Upper lobe of right lung (tissue), 1 donor: ENCODE results near the gene SPATS2. TPM values are rescaled to one million over a fixed set of nuclear protein-coding genes. Genes with fewer than 3 reads are reported as not detected.
A peak's percentile ranks its signal among the peaks of the same experiment; 100 is the strongest.

Experiments
- ATAC-seq: fragments of 200-7000 bp; cut with Tn5 transposase; one replicate; pipeline ENCODE4 v1.9.1; 2020; ENCODE audit warnings: mild to moderate bottlenecking, moderate library complexity
- DNase-seq: peaks from one replicate; pipeline ENCODE4 v3.0.0-alpha.2; 2020
- H3K27ac ChIP-seq: fragments of 200-600 bp; one replicate; pipeline ENCODE4 v1.8.0; 2022
- H3K27me3 ChIP-seq: fragments of 200-600 bp; one replicate; pipeline ENCODE4 v1.8.0; 2022; ENCODE audit warnings: mild to moderate bottlenecking
- H3K36me3 ChIP-seq: fragments of 200-600 bp; one replicate; pipeline ENCODE4 v1.8.0; 2022
- H3K4me1 ChIP-seq: fragments of 200-600 bp; one replicate; pipeline ENCODE4 v1.8.0; 2022
- H3K4me3 ChIP-seq: fragments of 200-600 bp; one replicate; pipeline ENCODE4 v1.8.0; 2022; ENCODE audit warnings: mild to moderate bottlenecking
- H3K9me3 ChIP-seq: fragments of 200-600 bp; one replicate; pipeline ENCODE4 v1.8.0; 2022
- intact Hi-C: fragments of 100-400 bp; cut with DNase I; formaldehyde crosslinking; loops from one replicate; pipeline ENCODE4 v1.11.0; 2022
- total RNA-seq: library from RNA; stranded (reverse); fragmentation: NEBNext Ultra II Directional; extraction: Animal tissue kit (Norgen Biotek cat#: 25700); gene quantifications from one replicate; pipeline ENCODE4 v1.2.1, GENCODE V29; 2021
- TF ChIP-seq, protein P1 (sequence below): fragments of 200-600 bp; IDR thresholded peaks from one replicate; pipeline ENCODE4 v1.8.0; 2022; ENCODE audit warnings: antibody characterized with exemption
- donor health status: DM: no; HTN: yes; CAD: no; lungs with severe emphysema.

SPATS2 gene
- total RNA-seq, 1 donor from 2014 or later = 12.6 TPM

GRCh38 chr12:49334681-49335080 is 32.6 kb upstream of the SPATS2 start:
- peak; percentile 61 for DNase-seq
- Histone ChIP-seq H3K27ac (no peak overlapping the region), H3K36me3 (no peaks in the 10 kb centered on the region), H3K4me3 (no peak overlapping the region), H3K9me3 (no peaks in the 10 kb centered on the region), H3K27me3 (peaks cover 62% of the 10 kb centered on the region), H3K4me1 (peaks cover 17% of the 10 kb centered on the region)
- intact Hi-C loops = no loop called here
- TF ChIP-seq, protein P1, sequence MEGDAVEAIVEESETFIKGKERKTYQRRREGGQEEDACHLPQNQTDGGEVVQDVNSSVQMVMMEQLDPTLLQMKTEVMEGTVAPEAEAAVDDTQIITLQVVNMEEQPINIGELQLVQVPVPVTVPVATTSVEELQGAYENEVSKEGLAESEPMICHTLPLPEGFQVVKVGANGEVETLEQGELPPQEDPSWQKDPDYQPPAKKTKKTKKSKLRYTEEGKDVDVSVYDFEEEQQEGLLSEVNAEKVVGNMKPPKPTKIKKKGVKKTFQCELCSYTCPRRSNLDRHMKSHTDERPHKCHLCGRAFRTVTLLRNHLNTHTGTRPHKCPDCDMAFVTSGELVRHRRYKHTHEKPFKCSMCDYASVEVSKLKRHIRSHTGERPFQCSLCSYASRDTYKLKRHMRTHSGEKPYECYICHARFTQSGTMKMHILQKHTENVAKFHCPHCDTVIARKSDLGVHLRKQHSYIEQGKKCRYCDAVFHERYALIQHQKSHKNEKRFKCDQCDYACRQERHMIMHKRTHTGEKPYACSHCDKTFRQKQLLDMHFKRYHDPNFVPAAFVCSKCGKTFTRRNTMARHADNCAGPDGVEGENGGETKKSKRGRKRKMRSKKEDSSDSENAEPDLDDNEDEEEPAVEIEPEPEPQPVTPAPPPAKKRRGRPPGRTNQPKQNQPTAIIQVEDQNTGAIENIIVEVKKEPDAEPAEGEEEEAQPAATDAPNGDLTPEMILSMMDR = no peak
- no peak for ATAC-seq

GRCh38 chr12:49335118-49335954 is 31.9 kb upstream of the SPATS2 start:
- peaks cover 17% of the 10 kb centered on the region for H3K4me1 ChIP-seq
- H3K9me3 ChIP-seq = no peaks in the 10 kb centered on the region
- no peak for ATAC-seq
- no peak overlapping the region for H3K4me3 ChIP-seq
- TF ChIP-seq, protein P1 = no peak
- H3K36me3 ChIP-seq = no peaks in the 10 kb centered on the region
- H3K27ac ChIP-seq = no peak overlapping the region
- H3K27me3 ChIP-seq = peaks cover 68% of the 10 kb centered on the region
- peak; percentile 37 for DNase-seq
- intact Hi-C loops = no loop called here

- TF ChIP-seq, protein P1 = no peak
- Histone ChIP-seq H3K4me1 (peaks cover 17% of the 10 kb centered on the region), H3K36me3 (no peaks in the 10 kb centered on the region), H3K4me3 (no peak overlapping the region), H3K9me3 (no peaks in the 10 kb centered on the region), H3K27ac (no peak overlapping the region), H3K27me3 (peaks cover 68% of the 10 kb centered on the region)
- ATAC-seq (no peak), DNase-seq (no peak)
- intact Hi-C loops = no loop called here
Observed at GRCh38 chr12:49335955-49336644, 31.2 kb upstream of the SPATS2 start.

- DNase-seq (peak; percentile 91), ATAC-seq (peak; percentile 94)
- intact Hi-C loops = no loop called here
- Histone ChIP-seq H3K36me3 (no peaks in the 10 kb centered on the region), H3K4me1 (peaks cover 17% of the 10 kb centered on the region), H3K27me3 (peaks cover 68% of the 10 kb centered on the region), H3K4me3 (peak within 1 kb of the TSS; percentile 28), H3K9me3 (no peaks in the 10 kb centered on the region), H3K27ac (no peak within 1 kb of the TSS)
- TF ChIP-seq, protein P1 = peak; percentile 97
Observed at GRCh38 chr12:49336645-49337584, 30.3 kb upstream of the SPATS2 start, which contains the start of gene C1QL4. TSS of gene C1QL4 (minus strand) at chr12:49337188. CDS start at chr12:49336477, 711 bp downstream.

DNA sequence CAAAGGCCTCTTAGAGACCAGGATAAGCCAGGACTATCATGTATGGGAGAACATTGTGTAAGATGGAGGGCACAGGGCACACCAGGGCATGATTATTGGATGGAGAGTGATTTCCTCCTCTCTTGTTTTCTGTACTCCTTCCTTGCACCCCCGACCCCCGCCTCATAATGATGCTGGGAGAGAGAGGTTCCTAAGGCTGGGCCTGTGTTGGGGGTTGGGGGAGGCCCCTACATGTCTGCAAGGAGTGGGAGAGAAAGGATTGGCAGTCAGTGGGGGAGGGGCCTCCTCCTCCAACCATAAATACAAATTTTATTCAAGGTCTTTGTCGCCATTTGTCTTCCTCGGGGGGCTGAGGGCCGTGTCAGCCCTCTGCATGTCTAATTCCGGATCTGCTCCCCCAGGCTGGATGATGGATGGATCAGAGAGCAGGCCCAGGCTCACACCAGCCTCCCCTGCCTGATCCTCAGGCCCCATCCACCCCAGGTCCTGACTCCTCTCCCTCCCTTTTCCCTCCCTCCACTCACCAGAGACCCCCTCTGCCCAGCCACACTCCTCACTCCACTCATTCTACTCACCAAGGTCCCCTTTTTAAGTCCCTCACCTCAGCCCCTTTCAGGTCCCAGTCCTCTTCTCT is 28.3 kb upstream of the SPATS2 start:
- peaks cover 67% of the 10 kb centered on the region for H3K27me3 ChIP-seq
- H3K9me3 ChIP-seq = no peaks in the 10 kb centered on the region
- H3K36me3 ChIP-seq = no peaks in the 10 kb centered on the region
- no peak overlapping the region for H3K4me3 ChIP-seq
- ATAC-seq (no peak), DNase-seq (peak; percentile 40)
- peaks cover 27% of the 10 kb centered on the region for H3K4me1 ChIP-seq
- no peak overlapping the region for H3K27ac ChIP-seq
- intact Hi-C loops = no loop called here
- TF ChIP-seq, protein P1 = no peak
